ENCODE data around the gene FAM117B.

DNA sequence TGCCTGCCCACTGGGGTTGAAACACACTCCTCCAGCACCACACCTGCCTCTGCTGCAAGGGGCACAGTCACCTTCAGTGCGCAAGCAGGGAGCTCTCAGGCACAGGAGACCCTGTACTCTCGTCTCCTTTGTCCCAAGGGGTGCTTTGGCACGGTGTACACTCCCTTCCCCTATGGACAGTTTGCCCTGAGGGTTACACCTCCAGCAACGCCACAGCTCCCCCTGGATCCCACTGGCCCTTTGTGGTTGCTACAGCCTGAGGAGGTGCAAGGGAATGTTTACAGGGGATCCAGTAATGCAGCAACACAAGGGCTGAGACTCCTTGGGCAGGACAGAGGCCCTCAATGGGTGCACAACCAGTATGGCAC, 45.2 kb upstream of the FAM117B start:
- TF ChIP-seq FOXA1 (IDR thresholded peaks at IDR 0.05) (no peak), GABPA (IDR thresholded peaks at IDR 0.05 in 1 of 2, conservative IDR thresholded peaks at IDR 0.05 in 1 of 2) (no peak)
